CD4-positive, alpha-beta T cell (primary cell): Measurements from ENCODE around the gene LHX4. TPM values are rescaled to one million over a fixed set of nuclear protein-coding genes. Genes with fewer than 3 reads are reported as not detected.

Source experiments
- ATAC-seq: fragments of 200-7000 bp; cut with Tn5 transposase; one replicate; pipeline ENCODE4 v1.10.0; 2022; ENCODE audit warnings: mild to moderate bottlenecking; ENCODE audit not compliant: poor library complexity
- CTCF ChIA-PET: fragments of 350-600 bp; sonication (Branson Sonifier 250); formaldehyde crosslinking; loops from one replicate; lab custom pipeline; 2021; ENCODE audit warnings: antibody characterized with exemption, inconsistent platforms; lab: Charles Lee
- POLR2A ChIA-PET: fragments of 350-600 bp; sonication (Branson Sonifier 250); formaldehyde crosslinking; loops from one replicate; lab custom pipeline; 2021; ENCODE audit warnings: antibody characterized with exemption, inconsistent platforms; lab: Charles Lee
- DNase-seq, 14 experiments: peaks; one replicate each; pipeline ENCODE4 v3.0.0-alpha.2; 2013 to 2020; ENCODE audit warnings: mixed read lengths in 2 of 14
- H3K27ac ChIP-seq, 2 donors: one replicate each; pipeline versions ENCODE4 v1.5.1 to v1.7.0; 2013; ENCODE audit warnings: low read length in 2 of 2, low read depth in 1 of 2, mild to moderate bottlenecking in 1 of 2
- H3K27me3 ChIP-seq, 2 experiments: 1 replicate in 1 of 2; 2 replicates in 1 of 2; pipeline versions ENCODE4 v1.6.1 to v1.7.0; 2013; ENCODE audit warnings: low read length in 2 of 2, control low read depth in 1 of 2, mild to moderate bottlenecking in 1 of 2, moderate library complexity in 1 of 2; ENCODE audit not compliant: insufficient read depth in 2 of 2, control insufficient read depth in 1 of 2
- H3K36me3 ChIP-seq: one replicate; pipeline ENCODE4 v1.6.1; 2013; ENCODE audit warnings: low read length, control low read depth; ENCODE audit not compliant: insufficient read depth
- H3K4me1 ChIP-seq: one replicate; pipeline ENCODE4 v1.6.1; 2013; ENCODE audit warnings: low read length, control low read depth; ENCODE audit not compliant: insufficient read depth
- H3K4me3 ChIP-seq: one replicate; pipeline ENCODE4 v1.5.1; 2013; ENCODE audit warnings: mild to moderate bottlenecking, low read length, moderate library complexity
- H3K9me3 ChIP-seq, 2 experiments: 1 replicate in 1 of 2; 2 replicates in 1 of 2; pipeline versions ENCODE4 v1.6.1 to v1.7.0; 2013; ENCODE audit warnings: low read length in 2 of 2, mild to moderate bottlenecking in 2 of 2, control low read depth in 1 of 2, moderate library complexity in 1 of 2; ENCODE audit not compliant: control insufficient read depth in 1 of 2, insufficient read depth in 1 of 2
- H3K27ac Mint-ChIP-seq: one replicate; pipeline ENCODE4 v1.8.0; 2020; ENCODE audit warnings: mixed read lengths
- H3K27me3 Mint-ChIP-seq: one replicate; pipeline ENCODE4 v1.8.0; 2021; ENCODE audit warnings: mixed read lengths
- H3K36me3 Mint-ChIP-seq: one replicate; pipeline ENCODE4 v1.8.0; 2021; ENCODE audit warnings: low read depth, mixed read lengths
- H3K4me1 Mint-ChIP-seq: one replicate; pipeline ENCODE4 v1.8.0; 2021; ENCODE audit warnings: low read depth, mixed read lengths
- H3K4me3 Mint-ChIP-seq: one replicate; pipeline ENCODE4 v1.8.0; 2020; ENCODE audit warnings: mild to moderate bottlenecking, mixed read lengths
- H3K9me3 Mint-ChIP-seq: one replicate; pipeline ENCODE4 v1.8.0; 2020; ENCODE audit warnings: mixed read lengths
- intact Hi-C, 2 experiments: fragments of 100-400 bp; cut with DNase I in 1 of 2; cut with micrococcal nuclease in 1 of 2; formaldehyde crosslinking; loops; one replicate each; pipeline versions ENCODE4 v1.15.1 to v1.9.0; 2023 to 2025; cut with DNase I, micrococcal nuclease
- total RNA-seq, 174 experiments: library from RNA in 2 of 174; stranded (reverse) in 2 of 174; gene quantifications; one replicate each; pipeline ENCODE4 v1.2.3 and lab custom pipeline; 2021 to 2026
- TF ChIP-seq, protein P1 (sequence below): fragments of 200-600 bp; IDR thresholded peaks from one replicate; pipeline ENCODE4 v1.8.0; 2022; ENCODE audit warnings: antibody characterized with exemption, mild to moderate bottlenecking

Gene LHX4
- total RNA-seq, 2 experiments from 2014 or later, result 0.03 TPM; not detected in 1

DNA sequence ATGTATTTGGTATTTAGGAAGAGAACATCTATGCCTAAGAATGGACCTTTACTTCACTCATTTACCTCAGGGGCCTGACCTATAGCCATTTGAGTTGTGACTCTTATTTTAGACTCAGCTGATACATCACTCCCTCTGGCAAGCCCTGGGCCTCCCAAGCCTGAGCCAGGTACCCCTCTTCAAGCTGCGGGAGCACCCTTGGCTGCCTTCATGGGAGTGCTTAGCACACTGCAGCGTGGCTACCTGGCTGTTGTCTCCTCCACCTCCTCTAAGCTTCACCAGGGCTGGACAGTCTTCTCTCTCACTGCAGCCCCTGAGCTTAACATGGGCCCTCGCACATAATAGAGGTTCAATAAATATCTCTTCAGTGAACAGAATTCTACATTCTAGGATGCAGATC is 23.5 kb upstream of the LHX4 start:
- no peak for DNase-seq
- Mint-ChIP-seq H3K36me3 (no peaks in the 10 kb centered on the region), H3K9me3 (no peaks in the 10 kb centered on the region), H3K27me3 (peaks cover 1% of the 10 kb centered on the region), H3K4me3 (no peak overlapping the region), H3K27ac (no peak overlapping the region), H3K4me1 (no peaks in the 10 kb centered on the region)
- H3K9me3 ChIP-seq, result no peaks in the 10 kb centered on the region
- no peak for ATAC-seq
- H3K27me3 ChIP-seq, result peaks cover 0 to 3% of the 10 kb centered on the region in 2 experiments
- no peaks in the 10 kb centered on the region for H3K36me3 ChIP-seq
- TF ChIP-seq, protein P1, sequence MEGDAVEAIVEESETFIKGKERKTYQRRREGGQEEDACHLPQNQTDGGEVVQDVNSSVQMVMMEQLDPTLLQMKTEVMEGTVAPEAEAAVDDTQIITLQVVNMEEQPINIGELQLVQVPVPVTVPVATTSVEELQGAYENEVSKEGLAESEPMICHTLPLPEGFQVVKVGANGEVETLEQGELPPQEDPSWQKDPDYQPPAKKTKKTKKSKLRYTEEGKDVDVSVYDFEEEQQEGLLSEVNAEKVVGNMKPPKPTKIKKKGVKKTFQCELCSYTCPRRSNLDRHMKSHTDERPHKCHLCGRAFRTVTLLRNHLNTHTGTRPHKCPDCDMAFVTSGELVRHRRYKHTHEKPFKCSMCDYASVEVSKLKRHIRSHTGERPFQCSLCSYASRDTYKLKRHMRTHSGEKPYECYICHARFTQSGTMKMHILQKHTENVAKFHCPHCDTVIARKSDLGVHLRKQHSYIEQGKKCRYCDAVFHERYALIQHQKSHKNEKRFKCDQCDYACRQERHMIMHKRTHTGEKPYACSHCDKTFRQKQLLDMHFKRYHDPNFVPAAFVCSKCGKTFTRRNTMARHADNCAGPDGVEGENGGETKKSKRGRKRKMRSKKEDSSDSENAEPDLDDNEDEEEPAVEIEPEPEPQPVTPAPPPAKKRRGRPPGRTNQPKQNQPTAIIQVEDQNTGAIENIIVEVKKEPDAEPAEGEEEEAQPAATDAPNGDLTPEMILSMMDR, result no peak
- intact Hi-C loops, result no loop called here
- no peaks in the 10 kb centered on the region for H3K4me1 ChIP-seq
- no peak overlapping the region for H3K27ac ChIP-seq
- CTCF ChIA-PET, result interaction anchor here (0.9 kb wide), 1 partner anchor 392 kb away, joined by 3 read pairs; no protein-coding TSS in a partner anchor
- H3K4me3 ChIP-seq, result no peak overlapping the region
- POLR2A ChIA-PET, result no interaction called here

DNA sequence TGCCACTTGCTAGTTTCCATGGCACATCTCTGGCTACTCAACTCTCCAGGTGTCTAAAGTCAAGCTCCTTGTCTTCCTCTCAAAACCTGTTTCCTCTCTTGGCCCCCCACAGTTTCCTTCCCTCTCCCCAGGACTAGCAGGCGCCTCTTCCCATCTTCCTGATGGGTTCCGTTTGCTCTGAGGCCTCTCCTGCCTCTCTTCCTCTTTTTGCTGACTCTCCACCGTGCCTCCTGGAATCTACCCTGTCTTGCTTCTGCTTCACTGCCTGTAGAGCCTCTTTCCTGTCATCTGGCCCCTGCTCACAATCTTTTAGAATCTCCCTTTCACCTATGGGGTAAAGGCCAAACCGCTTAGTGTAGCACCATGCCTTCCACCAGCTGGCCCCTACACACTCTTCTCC is 21.8 kb upstream of the LHX4 start:
- TF ChIP-seq, protein P1, result no peak
- no peaks in the 10 kb centered on the region for H3K36me3 Mint-ChIP-seq
- CTCF ChIA-PET, result no interaction called here
- intact Hi-C loops, result no loop called here
- H3K9me3 Mint-ChIP-seq, result no peaks in the 10 kb centered on the region
- no peak overlapping the region for H3K27ac Mint-ChIP-seq
- POLR2A ChIA-PET, result no interaction called here
- Histone ChIP-seq H3K4me1 (peaks cover under 1% of the 10 kb centered on the region), H3K4me3 (no peak overlapping the region), H3K27me3 (peaks cover 0 to 5% of the 10 kb centered on the region in 2 experiments), H3K27ac (no peak overlapping the region), H3K9me3 (no peaks in the 10 kb centered on the region), H3K36me3 (no peaks in the 10 kb centered on the region)
- H3K4me1 Mint-ChIP-seq, result peaks cover 2% of the 10 kb centered on the region
- no peak for ATAC-seq
- peak in 2 of 14 experiments; percentile 9 to 17 for DNase-seq
- peaks cover 5% of the 10 kb centered on the region for H3K27me3 Mint-ChIP-seq
- H3K4me3 Mint-ChIP-seq, result no peak overlapping the region

DNA sequence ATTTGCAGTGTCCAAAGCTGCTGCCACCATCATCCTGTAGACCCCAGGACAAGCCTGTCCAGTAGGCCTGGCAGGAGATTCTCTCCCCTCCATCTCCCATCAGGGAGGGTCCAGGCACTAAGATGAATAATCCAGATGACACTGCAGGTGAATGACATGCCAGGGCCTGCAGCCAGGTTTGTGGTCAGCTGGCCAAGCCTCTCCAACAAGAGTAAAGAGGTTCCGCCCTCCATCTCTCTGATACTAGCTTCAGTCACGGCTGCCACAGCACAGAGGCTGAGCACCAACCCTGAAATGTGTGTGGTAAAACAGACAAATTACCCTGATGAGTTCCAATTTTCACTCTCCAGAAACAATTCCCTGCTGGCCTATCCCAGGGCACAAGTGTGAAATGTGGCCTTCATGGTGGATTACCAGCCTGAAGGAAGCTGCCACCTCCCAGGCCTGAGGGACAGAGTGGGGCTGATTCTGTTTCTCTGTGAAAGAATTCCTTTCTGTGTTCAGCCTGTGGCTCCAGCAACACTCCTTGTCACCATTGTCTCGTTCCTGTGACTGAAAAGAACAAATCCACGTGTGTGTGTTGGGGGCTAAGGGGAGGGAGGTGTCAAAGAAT is 19.9 kb upstream of the LHX4 start:
- Mint-ChIP-seq H3K27ac (no peak overlapping the region), H3K4me1 (peaks cover 11% of the 10 kb centered on the region), H3K27me3 (peaks cover 5% of the 10 kb centered on the region), H3K36me3 (no peaks in the 10 kb centered on the region), H3K9me3 (no peaks in the 10 kb centered on the region), H3K4me3 (no peak overlapping the region)
- TF ChIP-seq, protein P1, result no peak
- ChIA-PET CTCF (no interaction called here), POLR2A (no interaction called here)
- Histone ChIP-seq H3K27ac (no peak overlapping the region), H3K36me3 (no peaks in the 10 kb centered on the region), H3K9me3 (no peaks in the 10 kb centered on the region), H3K4me1 (peaks cover 9% of the 10 kb centered on the region), H3K4me3 (no peak overlapping the region), H3K27me3 (peaks cover 0 to 5% of the 10 kb centered on the region in 2 experiments)
- ATAC-seq (no peak), DNase-seq (no peak)
- intact Hi-C loops, result no loop called here
